Right lobe of liver (tissue), 4 donors: ENCODE data around the gene CDH13.

Experiments used
- CTCF ChIP-seq, 4 donors: fragments of 200-600 bp in 3 of 4; fragments of 450-650 bp in 1 of 4; IDR thresholded peaks; one replicate each; pipeline versions ENCODE4 v1.5.1 to v1.8.0; 2016 to 2022; ENCODE audit warnings: antibody characterized with exemption in 4 of 4, mild to moderate bottlenecking in 2 of 4
- POLR2A ChIP-seq: fragments of 450-650 bp; IDR thresholded peaks from one replicate; pipeline ENCODE4 v1.6.1; 2017; ENCODE audit warnings: antibody characterized with exemption, mild to moderate bottlenecking
- donor health status: DM: no; HTN: no; CAD: no.
- donor health status: DM: no; HTN: no; CAD: no.
- donor health status: DM: no; HTN: yes; CAD: no.

- TF ChIP-seq CTCF (IDR thresholded peaks at IDR 0.05) (no peak), POLR2A (no peak)
These were observed 45.9 kb downstream of the CDH13 start for GRCh38 chr16:82672676-82673075.
